HG03460 (cell line): ENCODE results near the gene C1QTNF9.
"Not testable (repeated sequence)": the region's sequence is repeated elsewhere in the genome, so short reads cannot be mapped to it uniquely, and the experiment has no call there.

Source experiments
- ATAC-seq: cut with Tn5 transposase; IDR thresholded peaks from one replicate; pipeline ENCODE4 v1.9.1; 2021; ENCODE audit not compliant: unreplicated experiment

C1QTNF9 gene

DNA sequence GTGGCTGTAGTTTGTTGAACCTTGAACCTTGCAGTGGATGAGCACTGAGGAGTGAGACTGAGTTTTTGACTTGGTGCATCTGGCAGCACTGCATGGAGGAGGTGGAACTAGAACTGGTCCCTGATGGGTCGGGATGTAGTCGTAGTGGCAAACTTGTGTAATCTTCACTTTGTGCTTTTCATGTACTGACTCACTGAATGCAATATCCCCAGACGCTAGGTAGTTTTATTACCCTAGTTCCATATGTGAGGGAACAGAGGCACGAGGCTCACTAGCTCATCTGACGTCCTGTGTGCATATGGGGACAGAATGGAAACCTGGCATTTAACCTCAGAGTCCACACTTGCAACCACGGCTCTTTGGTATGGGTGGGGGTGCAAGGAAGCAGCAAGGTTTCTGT is 10.3 kb downstream of the C1QTNF9 start:
- ATAC-seq: not testable (repeated sequence)

DNA sequence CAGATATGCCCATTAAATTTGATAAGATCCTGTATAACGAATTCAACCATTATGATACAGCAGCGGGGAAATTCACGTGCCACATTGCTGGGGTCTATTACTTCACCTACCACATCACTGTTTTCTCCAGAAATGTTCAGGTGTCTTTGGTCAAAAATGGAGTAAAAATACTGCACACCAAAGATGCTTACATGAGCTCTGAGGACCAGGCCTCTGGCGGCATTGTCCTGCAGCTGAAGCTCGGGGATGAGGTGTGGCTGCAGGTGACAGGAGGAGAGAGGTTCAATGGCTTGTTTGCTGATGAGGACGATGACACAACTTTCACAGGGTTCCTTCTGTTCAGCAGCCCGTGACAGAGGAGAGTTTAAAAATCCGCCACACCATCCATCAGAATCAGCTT is 12.0 kb downstream of the C1QTNF9 start:
- ATAC-seq: not testable (repeated sequence)

DNA sequence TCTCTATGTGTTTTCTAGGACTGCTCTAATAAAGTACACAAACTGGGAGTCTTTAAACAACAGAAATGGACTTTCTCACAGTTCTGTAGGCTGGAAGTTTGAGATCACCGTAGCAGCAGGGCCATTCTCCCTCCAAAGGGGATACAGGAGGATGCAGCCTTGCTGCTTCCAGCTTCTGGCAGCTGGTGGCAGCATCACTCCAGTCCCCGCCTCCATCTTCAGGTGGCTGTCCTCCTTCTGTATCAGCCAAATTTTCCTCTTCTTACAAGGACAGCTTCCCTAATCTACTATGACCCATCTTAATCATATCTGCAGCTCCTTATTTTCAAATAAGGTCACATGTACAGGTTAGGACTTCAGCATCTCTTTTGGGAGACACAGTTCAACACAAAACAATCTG is 13.1 kb downstream of the C1QTNF9 start:
- ATAC-seq: not testable (repeated sequence)

DNA sequence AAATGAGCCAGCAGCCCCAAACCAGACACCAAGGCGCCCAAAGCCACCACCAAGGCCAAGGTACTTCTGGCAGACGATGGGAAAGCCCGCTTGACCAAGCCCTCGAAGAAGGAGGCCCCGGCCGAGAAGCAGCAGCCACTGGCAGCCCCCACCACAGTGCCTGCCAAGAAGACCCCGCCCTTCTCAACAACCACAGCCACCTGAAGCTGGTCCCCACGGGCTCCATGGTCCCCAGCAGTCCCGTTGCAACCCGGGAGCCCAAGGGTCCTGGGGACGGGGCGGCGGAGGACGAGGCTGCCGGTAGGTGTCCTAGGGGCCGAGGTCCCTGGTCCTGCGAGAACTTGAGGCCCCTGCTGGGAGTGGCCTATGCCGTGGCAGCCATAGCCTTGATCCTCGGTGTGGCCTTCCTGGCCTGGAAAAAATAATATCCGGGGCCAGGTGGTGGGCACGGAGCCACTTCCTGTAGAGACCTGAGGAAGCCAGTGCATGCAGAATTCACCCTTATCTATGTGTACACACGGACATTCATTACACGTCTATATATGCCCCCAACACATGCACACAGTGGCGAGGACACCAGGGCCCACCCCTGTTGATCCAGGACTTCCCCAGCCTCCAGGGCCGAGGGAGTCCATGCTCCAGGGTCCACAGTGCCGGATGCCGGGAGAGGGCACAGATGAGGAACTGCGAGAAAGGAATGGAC is 13.8 kb downstream of the C1QTNF9 start:
- no peak for ATAC-seq

DNA sequence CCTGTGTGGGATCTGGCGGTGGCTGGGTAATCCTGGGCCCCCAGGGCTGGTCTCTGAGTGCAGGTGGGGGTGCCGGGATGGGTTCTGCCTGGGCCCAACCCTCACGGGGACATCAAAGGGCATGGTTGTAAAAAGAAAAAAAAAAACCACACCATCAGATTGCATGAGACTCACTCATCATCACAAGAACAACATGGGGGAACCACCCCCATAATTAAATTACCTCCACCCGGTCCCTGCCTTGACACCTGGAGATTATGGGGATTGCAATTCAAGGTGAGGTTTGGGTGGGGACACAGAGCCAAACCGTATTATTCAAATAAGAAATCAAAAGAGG is 14.3 kb downstream of the C1QTNF9 start:
- no peak for ATAC-seq

DNA sequence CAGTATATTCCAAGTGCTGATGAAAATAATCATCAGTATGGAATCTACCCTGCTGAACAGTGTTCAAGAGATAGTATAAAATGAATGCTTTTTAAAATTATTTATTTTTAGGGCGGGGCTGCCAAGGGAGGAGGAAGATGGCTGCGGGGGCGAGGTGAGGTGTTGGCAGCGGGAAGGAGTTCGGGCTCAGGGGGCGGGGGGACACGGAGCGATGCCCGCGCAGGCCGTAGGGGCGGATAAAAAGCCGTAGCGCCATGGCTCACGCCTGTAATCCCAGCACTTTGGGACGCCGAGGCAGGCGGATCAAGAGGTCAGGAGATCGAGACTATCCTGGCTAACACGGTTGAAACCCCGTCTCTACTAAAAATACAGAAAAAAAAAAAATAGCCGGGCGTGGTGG is 18.2 kb downstream of the C1QTNF9 start:
- ATAC-seq: not testable (repeated sequence)

DNA sequence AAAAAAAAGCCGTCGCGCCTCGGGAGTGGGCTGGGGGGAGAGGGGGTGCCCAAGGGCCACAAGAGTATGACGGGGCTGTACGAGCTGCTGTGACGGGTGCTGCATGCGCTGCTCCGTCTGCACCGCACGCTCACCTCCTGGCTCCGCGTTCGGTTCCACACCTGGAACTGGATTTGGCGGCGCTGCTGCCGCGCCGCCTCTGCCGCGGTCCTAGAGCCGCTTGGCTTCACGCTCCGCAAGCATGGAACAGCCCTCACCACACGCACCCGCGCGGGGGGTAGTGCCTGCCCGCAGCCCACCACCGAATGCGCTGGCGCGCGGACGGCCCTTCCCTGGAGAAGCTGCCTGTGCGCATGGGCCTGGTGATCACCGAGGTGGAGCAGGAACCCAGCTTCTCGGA is 18.8 kb downstream of the C1QTNF9 start:
- ATAC-seq: no peak

DNA sequence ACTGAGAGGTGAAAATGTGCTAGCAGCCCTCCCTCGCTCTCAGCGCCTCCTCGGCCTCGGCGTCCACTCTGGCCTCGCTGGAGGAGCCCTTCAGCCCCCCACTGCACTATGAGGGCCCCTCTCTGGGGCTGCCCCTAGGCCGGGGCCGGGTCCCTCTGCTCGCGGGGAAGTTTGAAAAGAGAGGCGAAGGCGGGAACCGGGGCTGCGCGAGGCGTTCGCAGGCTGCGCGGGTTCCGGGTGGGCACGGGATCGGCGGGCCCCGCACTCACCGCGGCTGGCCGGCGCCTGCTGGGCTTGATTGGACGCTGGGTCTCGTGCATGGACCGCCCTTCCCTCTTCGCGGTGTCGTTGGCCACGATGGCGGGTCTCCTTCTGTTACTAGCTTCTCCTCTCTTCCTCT is 29.3 kb downstream of the C1QTNF9 start:
- no peak for ATAC-seq

DNA sequence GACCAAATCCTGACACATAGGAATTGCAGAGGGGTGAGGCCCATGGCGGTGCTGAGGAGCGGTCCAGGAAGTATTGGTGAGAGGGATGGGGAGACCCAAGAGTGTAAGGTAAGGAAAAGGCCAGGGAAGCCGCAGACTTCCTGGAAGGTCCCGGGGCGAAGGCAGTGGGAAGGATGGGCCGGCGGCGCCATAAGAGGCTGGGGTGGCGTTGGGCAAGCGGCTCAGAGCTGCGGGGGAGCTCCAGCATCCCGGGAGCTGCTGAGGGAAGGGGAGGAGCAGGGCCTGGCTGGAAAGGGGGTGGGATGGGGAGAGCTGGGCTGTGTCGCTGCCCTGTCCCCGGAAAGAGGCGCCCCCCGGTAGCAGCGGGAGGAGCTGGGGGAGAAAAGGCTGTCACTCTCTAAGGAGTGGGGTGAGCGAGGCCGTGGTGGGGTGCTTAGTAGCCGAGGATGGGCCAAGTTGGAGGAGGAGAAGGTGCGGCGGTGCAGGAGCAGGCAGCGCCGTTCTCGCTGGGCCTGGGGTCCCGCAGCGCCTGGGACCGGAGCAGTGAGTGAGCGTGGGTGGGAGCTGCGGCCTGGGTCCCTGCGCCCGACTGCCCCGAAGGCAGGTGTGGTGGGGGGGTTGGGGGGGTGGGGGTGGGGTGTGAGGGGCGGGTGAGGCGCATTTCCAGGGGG is 30.7 kb downstream of the C1QTNF9 start:
- no peak for ATAC-seq

DNA sequence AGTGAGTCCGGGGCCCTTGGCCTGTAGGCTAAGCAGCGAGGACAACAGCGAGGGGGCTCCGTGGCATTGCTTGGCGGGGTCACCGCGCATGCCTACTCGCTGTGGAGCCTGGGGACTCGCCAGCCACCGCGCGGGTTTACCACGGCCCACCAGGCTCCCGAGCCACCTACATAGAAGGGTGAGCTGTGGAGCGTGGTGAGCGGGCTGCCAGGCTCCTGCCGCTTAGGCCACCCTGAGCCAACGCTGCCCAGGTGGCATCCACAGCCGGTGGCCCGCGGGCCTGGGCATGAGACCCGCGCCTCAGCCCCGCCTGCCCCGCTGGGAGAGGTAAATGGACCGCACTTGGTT is 31.2 kb downstream of the C1QTNF9 start:
- no peak for ATAC-seq

DNA sequence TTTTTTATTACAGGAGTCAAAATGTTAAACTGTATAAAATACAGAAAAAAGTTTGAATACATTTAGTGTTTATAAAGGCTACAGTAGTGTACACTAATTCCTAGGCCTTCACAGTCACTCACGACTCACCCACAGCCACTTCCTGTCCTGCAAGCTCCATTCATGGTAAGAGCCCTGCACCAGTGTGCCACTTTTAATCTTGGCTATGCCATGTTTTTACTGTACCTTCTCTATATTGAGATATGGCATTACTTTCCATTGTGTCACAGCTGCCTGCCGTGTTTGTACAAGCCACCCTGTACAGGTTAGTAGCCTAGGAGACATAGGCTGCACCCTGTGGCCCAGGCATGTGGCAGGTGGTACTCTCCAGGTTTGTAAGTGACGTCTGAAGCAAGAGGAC is 32.1 kb downstream of the C1QTNF9 start:
- ATAC-seq: no peak

DNA sequence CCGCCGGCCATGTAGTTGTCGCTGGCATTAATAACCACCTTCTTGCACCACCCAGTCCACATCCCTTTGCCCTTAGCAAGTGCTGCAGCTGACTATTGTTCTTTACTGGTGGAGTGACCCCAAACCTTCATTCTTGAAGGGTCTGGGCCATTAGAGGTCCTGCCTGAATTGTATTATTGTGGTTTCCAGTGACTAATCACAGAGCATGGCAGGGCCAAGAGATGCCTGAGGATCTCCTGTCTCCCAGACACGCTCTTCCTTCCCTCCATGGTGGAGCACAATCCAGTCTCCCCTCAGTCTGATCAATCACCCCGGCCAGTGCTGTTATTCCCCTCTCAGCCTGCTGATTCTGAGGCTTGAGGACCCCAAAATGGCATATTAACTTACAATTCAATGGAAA is 39.0 kb downstream of the C1QTNF9 start:
- no peak for ATAC-seq

DNA sequence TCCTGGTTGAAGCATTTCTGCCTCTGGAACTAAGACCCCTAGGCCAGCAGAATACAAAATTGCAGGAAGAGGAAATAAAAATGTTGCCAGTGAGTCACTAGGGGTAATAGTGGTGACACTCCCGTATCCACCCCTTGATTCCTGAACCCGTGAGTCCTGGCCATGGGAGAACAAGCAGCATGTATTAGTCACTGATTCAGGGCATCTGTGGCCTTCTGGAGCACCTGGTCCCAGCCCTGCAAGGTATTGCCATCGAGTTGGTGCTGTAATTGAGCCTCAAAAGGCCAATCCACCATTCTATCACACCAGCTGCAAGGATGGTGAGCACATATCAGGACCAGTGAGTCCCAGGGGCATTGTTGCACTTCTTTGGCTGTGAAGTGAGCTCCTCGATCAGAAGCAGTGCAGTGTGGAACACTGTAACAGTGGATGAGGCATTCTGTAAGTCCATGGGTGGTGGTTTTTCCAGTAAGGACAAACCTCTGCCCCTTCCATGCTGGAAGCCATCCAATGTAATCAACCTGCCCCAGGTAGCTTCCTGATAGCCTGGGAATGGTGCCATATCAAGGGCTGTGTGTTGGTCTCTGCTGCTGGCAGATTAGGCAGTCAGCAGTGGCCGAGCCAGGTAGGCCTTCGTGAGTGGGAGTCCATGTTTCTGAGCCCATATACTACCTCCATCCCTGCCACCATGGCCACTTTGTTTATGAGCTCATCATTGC is 39.6 kb downstream of the C1QTNF9 start:
- no peak for ATAC-seq

DNA sequence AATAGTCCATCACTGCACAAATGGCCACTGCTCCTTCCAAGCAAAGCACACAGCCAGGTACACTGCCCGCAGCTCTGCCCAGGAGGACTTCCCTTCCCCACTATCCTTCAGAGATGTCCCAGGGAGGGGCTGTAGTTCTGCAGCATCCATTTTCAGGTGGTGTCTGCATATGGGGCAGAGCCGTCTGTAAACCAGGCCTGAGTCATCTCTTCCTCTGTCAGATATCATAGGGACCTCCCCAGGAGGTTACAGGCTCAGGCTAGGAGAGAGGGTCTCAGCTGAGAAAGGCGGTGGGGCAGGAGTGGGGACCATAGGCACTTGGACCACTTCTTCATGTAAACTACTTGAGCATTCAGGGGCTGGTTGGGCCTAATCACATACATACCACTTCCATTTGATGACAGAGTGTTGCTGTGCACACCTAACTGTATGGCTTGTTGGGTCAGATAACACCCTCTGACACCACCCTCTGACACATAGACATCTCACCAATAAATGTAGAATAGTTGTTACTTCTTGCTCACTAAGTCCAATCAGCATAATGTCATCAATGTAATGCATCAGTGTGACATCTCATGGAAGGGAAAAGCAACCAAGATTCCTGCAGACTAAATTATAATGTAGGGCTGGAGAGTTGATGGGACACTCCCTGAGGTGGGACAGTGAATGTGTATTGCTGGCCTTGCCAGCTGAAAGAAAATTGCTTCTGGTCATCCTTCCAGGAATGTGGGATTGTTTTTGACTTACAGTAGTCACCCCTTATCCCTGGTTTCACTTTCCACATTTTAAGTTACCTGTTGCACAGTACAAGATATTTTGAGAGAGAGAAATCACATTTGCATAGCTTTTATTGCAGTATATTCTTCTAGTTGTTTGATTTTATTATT is 40.6 kb downstream of the C1QTNF9 start:
- ATAC-seq: not testable (repeated sequence)

DNA sequence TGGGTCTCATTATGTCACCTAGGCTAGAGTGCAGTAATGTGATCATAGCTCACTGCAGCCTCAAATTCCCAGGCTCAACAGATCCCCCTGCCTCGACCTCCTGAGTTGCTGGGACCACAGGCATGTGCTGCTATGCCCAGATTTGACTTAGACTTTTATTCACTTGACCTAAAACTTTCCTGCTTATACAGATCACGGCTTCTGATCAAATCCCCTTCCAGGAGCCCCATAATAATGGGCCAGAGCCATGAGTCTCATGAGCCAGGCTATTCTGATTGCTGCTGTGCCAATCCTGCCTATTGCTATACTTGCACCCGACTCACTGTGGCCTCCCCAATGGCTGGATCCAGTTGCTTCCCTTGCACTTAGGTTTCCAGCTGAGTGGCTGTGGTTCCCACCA is 42.0 kb downstream of the C1QTNF9 start:
- ATAC-seq: no peak

DNA sequence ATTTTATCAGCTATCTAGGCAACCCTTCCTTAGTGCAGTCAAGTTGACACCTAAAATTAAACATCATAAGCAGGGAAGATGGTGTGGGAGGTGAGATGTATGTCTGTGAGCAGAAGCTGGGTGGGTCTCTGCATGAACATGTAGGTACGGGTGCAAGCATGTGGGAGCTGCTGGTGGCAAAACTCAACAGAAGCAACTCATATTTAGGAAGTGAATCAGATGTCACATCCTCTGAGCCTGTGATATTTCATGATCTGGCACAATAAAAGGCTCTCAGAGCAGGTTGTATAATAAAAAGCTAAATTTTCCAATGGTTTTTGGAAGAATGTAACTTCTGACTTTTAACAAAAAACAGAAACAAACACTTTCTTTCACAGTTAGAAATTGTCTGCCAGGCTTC is 44.4 kb downstream of the C1QTNF9 start:
- no peak for ATAC-seq

DNA sequence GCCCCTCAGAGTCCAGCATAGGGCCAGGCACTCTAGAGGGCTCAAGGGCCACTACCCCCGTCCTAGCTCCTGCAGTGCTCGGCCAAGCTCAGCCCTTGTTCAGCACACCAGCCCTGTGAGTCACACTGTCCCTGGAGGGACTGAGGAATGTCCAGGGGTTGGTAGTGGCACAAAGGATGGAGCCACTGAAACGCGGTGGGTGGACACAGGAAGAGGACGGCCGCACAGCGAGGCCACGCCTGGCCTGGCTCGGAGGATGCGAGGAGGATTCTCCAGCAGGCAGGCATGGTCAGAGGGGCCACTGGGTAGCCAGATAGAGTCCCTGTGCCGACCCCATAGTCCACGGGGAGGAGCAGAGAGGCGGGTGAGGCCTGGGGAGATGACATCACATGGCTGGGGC is 45.7 kb downstream of the C1QTNF9 start:
- no peak for ATAC-seq

DNA sequence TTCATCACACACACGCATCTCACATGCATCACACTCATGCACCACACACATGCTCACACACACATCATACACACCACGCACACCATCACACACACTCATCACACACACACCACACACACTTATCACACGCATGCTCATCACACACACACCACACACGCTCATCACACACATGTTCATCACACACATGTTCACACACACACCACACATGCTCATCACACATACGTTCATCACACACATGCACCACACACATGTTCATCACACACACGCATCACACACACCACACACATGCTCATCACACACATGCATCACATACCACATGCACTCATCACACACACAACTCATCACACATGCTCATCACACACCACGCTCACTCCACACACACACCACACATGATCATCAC is 46.9 kb downstream of the C1QTNF9 start:
- ATAC-seq: no peak

DNA sequence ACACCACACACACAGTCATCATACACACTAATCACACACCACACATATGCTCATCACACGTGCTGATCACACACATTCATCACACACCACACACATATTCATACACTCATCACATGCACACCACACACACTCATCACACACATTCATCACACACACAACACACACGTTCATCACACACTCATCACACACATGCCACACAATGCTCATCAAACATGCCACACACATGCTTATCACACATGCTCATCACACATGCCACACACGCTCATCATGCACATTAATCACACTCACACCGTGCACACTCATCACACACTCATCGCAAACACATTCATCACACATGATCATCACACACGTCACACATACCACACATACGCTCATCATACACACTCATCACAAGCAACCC is 47.5 kb downstream of the C1QTNF9 start:
- no peak for ATAC-seq

DNA sequence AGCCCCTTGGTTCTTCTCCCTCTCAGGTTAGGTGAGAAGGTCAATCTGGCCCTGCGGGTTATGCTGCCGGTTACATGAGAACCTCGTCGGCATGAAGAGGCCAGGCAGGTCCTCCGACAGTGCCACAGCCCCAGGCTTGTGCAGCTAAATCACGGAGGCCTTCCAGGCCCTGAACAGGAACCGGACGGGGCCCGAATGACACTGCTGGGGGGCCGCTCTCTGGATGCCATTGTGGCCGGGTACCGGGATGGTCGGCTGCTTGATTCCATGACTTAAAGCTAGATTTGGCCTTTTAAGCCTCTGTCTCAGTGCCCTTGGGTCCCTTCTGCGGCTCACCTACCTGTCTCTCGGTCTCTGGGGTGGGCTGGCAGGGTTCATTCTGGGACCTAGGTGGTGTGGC is 48.4 kb downstream of the C1QTNF9 start:
- ATAC-seq: no peak

DNA sequence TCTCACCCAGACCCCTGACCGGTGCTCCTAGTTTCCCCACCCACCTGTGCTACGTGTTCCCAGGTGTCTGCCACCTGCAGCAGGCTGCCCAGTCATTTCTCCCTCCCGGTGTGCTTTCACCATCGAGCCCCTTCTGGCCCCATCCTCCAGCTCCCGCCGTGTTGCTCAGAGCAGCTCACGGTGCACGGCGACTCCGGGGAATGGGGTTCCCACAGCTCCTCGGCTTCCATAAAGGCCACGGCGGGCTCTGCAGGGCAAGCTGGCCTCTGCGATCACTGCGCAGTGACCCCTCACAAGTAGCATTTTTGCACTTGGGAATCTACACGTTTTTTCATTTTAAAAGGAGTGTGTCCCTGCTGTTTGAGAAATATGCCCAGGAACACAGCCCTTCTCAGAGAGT is 49.5 kb downstream of the C1QTNF9 start:
- ATAC-seq: not testable (repeated sequence)
